IPS DF 4.7 (cell line): ENCODE data around the gene LAMA5.

Experiments used
- DNase-seq: peaks from one replicate; pipeline ENCODE4 v3.0.0-alpha.2; 2013; ENCODE audit warnings: low spot score; ENCODE audit errors: extremely low read depth

The LAMA5 gene

GRCh38 chr20:62359043-62359490 is 8.0 kb downstream of the LAMA5 start:
- DNase-seq = no peak

- no peak for DNase-seq
Measured at GRCh38 chr20:62358171-62359042, 8.7 kb downstream of the LAMA5 start.

GRCh38 chr20:62357681-62358080 is 9.4 kb downstream of the LAMA5 start:
- DNase-seq = no peak

GRCh38 chr20:62357187-62357667 is 9.9 kb downstream of the LAMA5 start:
- DNase-seq = no peak

- no peak for DNase-seq
Measured at GRCh38 chr20:62356589-62357186, 10.4 kb downstream of the LAMA5 start.

GRCh38 chr20:62355878-62356588 is 11.1 kb downstream of the LAMA5 start:
- no peak for DNase-seq

- DNase-seq = no peak
Measured at GRCh38 chr20:62355516-62355877, 11.6 kb downstream of the LAMA5 start.

GRCh38 chr20:62354811-62355341 is 12.2 kb downstream of the LAMA5 start:
- no peak for DNase-seq

- DNase-seq = no peak
Measured at GRCh38 chr20:62354031-62354808, 12.9 kb downstream of the LAMA5 start.

GRCh38 chr20:62353289-62354030 is 13.7 kb downstream of the LAMA5 start:
- DNase-seq = no peak

GRCh38 chr20:62352402-62353288 is 14.5 kb downstream of the LAMA5 start:
- DNase-seq = no peak

GRCh38 chr20:62351469-62352401 is 15.4 kb downstream of the LAMA5 start:
- DNase-seq = no peak

- no peak for DNase-seq
Measured at GRCh38 chr20:62350629-62351422, 16.3 kb downstream of the LAMA5 start.

GRCh38 chr20:62350098-62350628 is 16.9 kb downstream of the LAMA5 start:
- no peak for DNase-seq

GRCh38 chr20:62349556-62350097 is 17.5 kb downstream of the LAMA5 start:
- DNase-seq = no peak

- DNase-seq = no peak
Measured at GRCh38 chr20:62348604-62349003, 18.5 kb downstream of the LAMA5 start.

GRCh38 chr20:62347445-62347844 is 19.7 kb downstream of the LAMA5 start:
- no peak for DNase-seq
